ENCODE data around the gene CEP135.

- TF ChIP-seq POLR2A (IDR thresholded peaks at IDR 0.05; ENCODE audit: low read depth, low read length) = no peak
- no peak for TF ChIP-seq POLR2AphosphoS5 (IDR thresholded peaks at IDR 0.05; ENCODE audit: low read depth, low read length)
- no peak for TF ChIP-seq PAX5 (IDR thresholded peaks at IDR 0.05; ENCODE audit: insufficient read depth, low read length, severe bottlenecking)
- no peak for TF ChIP-seq TAF1 (IDR thresholded peaks at IDR 0.05; ENCODE audit: low read depth, low read length)
- no peak for TF ChIP-seq SPI1 (IDR thresholded peaks at IDR 0.05; ENCODE audit: low read depth, low read length)
These were observed 19.9 kb upstream of the CEP135 start for GRCh38 chr4:55928846-55929245.
